G401.6 (cell line): ENCODE data around the gene BSCL2.
"Not testable (repeated sequence)": the region's sequence is repeated elsewhere in the genome, so short reads cannot be mapped to it uniquely, and the experiment has no call there.

Experiments used
- FAIRE-seq: peaks from 2 replicates; lab custom pipeline; 2012; peaks lifted over from hg19 to GRCh38; lab: Jason Lieb, UNC

The BSCL2 gene

DNA sequence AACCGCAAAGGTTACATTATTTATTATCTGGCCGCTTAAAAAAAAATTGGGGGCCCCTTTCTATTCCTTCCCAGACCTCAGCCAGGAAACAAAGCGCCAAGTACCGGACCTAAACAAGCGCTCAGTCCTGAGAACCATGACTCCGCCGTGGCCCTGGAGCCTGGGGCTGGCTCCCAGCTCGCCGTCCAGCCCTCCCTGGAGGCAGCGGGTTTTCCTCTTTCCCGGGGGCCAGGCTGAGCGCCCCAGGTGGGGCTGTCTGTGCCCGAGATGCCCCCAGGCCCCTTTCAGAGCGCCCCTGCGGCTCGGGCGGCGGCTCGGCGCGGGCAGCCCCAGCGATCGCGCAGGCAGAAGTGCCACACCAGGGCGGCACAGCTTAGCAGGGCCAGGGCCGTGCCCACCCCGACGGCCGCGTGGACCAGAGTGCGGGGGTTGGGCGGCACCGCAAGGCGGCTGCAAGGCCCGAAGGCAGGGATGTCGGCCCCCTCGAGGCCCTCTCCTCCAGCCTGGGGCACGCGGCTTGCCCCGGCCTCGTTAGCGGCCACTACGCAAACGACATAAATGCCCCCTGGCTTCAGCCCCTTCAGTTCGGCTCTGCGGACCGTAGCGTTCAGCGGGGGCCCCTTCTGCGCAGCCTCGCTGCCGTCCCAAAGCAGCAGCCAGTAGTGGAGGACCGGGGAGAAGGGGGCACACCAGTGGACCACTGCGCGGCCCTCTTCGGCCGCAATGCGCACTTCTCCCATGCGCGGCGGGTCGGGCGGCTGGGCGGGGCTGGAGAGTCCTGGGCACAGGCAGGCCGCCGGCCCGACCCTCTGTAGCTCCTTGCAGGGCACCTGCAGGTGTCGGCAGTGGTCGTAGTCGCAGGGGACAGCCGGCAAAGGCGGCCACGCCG lies 19.5 kb downstream of the BSCL2 start:
- FAIRE-seq, result no peak

DNA sequence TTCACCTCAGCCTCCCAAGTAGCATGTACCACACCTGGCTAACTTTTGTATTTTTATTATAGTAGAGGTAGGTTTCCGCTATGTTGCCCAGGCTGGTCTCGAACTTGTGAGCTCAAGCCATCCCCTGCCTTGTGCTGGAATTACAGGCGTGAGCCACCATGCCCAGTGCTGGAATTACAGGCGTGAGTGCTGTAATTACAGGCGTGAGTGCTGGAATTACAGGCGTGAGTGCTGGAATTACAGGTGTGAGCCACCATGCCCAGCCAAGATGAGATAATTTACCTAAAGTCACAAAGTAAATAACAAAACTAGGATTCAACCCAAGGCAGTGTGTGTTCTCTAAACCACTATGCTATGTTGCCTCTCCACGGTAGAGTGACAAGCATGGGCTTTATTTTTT lies 24.7 kb downstream of the BSCL2 start:
- no peak for FAIRE-seq

DNA sequence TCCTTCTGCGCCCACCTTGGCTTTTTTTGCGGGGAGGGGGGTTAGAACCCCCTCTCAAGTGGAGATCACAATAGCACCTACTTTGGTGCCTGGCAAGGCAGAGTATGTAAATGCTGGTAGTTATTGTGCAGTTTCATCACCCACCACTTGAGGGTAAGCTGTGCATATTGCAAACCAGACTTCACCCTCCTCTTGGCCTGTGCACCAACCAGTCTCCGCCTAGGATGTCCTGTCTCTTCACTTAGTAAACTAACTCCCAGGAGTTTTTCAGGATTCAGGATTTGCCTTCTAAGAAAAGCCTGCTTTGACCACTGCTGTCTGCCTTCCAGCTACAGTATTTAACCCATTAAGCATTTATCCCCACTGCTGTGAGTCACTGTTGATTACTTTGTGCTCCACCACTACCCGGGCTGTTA lies 26.4 kb downstream of the BSCL2 start:
- peak; percentile 81 for FAIRE-seq

DNA sequence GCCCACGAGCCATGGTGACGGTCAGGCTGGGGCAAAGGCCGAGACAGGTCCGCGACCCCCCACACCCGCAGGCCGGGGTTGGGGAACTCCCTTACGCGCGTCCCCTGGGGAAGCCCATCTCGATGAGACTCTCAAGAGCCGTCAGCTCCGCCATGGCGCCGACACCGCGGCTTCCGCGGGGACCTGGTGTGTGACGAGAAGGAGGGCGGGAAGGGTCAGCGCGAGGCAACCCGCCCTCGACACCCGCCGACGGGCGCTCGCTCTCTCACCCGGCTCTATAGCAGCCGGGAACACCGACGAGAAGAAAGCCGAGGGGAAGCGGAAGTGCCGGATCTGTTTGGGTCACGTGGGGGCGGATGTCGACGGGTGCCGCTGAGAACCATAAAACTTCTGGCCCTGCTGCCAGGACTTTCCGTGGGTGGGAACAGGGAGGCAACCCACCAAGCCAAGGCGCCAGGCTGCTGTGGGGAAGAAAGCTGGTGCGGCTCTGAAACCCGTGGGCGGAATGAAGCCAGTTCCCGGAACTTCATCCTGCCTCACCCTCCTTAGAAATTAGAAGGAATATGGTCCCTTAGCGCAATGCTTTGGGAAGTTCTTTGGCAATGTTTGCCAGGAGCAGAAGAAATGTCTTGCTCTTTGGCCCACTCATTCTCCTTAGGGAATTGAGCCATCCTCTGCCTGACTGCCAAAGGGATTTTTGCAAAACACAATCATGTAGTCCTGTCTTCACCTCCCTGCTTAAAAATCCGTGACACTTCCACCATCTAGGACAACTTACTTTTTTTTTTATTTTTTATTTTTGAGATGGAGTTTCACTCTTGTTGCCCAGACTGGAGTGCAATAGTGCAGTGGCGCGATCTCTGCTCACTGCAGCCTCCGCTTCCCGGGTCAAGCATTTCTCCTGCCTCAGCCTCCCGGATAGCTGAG lies 28.2 kb downstream of the BSCL2 start, which contains the start of gene UBXN1:
UBXN1 (minus strand) TSS at position 304 of the 927 bp plus-strand sequence; CDS start at position 154, 150 bp downstream.
- no peak for FAIRE-seq

DNA sequence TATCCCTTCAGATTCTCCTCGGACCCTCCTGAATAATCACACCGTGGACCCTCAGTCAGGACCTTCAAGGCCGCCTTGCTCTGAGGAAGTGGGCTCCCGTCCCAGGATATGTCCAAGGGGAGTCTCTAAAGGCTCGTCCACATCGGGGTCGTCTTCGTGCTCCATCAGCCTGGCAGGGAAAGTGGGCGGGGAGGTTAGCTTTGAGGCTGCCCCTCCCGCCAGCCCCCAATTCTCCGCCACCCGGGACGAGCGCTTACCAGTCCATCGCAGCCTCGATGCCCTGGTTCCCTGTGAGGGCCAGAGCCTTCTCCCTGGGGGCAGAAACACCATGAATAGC lies 28.8 kb downstream of the BSCL2 start:
- no peak for FAIRE-seq

DNA sequence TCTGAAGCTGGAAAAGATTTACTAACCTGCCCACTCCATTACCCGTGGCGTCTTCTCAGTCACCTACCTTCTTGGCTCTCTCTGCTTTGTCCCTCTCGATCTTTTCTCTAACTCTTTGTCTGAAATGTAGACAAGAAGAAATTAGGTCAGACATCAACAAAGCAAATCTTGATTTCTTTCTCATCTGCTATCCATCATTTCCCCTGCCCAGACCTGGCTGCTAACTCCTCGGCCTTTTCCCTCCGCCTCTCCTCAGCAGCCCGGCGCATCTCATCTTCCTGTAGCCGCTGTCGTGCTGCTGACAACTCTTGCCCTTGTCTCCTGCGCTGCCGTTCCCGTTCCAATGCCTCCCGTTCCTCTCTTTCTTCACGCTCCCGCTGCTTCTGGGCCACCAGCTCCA lies 29.5 kb downstream of the BSCL2 start:
- FAIRE-seq, result no peak

DNA sequence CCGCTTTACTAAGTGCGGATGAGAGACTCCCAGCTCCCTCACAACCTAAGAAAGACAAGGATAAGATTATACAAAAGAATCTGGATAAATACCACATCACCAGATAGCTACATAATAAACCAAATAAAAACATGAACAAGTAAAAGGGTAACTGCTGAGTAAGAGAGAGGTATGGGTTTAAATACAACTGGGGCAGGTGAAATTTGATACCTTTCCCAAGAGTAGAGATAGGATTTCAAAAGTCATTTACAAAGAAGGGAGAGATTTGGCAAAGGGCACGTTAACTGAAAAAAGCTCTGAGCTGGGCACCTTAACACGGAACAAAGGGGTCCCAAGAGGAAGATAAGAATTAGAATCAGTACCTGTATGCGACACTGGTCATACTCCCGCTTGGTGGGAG lies 30.1 kb downstream of the BSCL2 start:
- FAIRE-seq, result no peak

DNA sequence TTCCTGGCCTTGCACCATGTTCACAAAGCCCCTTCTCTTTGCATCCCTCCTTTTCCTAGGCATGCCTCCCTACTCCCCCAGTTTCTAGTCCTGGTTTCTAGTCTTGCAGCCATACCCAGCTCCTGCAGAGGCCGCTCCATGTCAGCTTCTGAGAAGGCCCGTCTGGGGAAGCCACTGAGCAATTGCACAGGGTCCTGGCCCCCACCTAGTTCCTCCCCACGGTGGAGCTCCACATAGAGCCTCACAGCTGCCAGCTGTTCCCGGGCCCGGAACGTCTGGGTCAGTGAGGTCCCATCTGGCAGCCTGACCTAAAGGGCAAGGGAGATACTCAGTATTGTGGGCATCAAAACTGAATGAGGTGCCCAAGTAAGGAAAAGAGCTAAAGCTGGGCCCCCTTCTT lies 30.5 kb downstream of the BSCL2 start:
- FAIRE-seq, result no peak

DNA sequence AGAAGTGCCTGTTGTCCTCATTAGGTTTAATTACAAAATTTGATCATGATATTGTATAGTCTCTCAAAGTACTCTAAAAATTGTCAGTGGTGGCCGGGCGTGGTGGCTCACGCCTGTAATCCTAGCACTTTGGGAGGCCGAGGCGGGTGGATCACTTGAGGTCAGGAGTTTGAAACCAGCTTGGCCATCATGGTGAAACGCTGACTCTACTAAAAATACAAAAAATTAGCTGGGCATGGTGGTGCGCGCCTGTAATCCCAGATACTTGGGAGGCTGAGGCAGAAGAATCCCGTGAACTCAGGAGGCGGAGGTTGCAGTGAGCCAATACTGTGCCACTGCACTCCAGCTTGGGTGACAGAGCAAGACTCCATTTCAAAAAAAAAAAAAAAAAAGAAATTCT lies 31.8 kb downstream of the BSCL2 start:
- not testable (repeated sequence) for FAIRE-seq

DNA sequence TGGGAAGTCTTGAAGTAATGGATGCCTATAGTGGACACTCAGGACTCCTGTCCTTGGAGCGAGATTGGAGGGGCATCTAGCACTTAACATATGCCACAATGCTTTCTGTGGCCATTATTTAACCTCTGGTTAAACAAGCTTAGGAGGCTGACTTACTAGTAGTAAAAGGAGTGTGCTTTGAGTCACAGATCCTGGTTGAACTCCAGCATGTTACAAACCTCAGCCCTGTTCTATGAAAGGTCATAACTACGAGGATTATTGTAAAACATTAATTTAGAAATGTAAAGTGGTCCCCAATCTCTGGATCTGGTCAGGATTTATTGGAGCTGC lies 34.1 kb downstream of the BSCL2 start:
- no peak for FAIRE-seq

DNA sequence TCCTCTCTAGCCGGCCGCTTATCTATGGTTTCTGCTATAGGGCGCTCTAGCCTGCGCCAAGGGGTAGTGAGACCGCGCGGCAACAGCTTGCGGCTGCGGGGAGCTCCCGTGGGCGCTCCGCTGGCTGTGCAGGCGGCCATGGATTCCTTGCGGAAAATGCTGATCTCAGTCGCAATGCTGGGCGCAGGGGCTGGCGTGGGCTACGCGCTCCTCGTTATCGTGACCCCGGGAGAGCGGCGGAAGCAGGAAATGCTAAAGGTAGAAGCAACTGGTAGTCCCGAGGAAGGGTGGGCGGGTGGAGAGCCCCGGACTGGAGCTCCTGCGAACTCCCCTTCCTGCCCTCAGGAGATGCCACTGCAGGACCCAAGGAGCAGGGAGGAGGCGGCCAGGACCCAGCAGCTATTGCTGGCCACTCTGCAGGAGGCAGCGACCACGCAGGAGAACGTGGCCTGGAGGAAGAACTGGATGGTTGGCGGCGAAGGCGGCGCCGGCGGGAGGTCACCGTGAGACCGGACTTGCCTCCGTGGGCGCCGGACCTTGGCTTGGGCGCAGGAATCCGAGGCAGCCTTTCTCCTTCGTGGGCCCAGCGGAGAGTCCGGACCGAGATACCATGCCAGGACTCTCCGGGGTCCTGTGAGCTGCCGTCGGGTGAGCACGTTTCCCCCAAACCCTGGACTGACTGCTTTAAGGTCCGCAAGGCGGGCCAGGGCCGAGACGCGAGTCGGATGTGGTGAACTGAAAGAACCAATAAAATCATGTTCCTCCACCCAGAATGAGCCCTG lies 35.4 kb downstream of the BSCL2 start, which contains the start of the genes LBHD1 and UQCC3:
LBHD1 (minus strand) TSS at position 660 of the 782 bp plus-strand sequence. CDS start 2,236 bp downstream, outside the sequence.
UQCC3 (plus strand) TSS at position 66 of the 782 bp plus-strand sequence; CDS start at position 139, 73 bp downstream.
- no peak for FAIRE-seq

DNA sequence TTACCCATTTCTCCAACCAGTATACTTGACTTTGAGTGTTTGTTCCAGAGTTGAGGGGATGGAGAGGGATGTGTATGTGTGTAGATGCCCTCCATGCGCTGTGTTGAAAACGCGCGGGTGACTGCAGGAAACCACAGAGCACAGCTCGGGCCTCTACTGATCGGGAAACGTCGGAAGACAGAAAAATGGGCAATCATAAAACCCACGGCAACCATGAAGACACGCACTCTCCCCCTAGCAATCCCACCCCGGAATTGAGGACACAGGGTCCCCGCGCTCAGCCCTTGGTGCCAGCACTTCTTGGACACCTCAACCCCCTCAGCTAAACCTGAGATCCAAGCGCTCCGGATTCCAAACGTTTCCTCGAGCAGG lies 36.0 kb downstream of the BSCL2 start:
- FAIRE-seq, result no peak

DNA sequence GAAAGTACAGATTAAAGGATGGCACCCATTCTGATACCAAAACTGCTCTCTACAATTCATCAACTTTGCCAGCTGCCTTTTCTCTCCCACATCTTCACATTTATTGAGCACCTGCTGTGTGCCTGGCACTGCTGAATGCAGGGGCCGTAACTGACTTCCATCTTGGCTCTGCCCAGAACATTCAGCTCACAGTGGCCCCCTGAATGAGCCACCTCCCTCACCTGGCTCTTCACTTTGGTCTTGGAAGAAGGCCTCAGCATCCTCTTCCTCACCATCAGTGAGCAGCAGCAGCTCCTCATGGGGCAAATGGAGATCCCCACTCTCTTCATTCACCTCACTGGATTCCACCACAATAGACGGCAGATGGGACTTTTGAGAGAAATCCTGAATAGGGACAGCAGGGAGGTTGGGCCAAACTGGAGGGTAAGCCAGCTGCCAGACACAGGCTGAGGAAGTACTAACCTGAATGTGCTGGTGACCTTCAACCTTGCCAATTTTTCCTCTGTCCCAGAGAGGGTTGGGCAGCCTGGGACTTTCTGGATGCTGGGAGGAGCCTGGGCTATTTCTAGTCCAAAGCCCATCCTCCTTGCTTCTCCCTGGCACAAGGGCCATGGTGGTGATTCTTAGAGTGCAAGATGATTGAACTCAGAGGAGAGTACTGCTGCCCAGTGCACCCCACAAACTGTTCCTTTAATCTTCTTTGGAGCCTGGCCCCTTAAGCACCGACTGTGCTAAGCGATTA lies 37.6 kb downstream of the BSCL2 start:
- no peak for FAIRE-seq

DNA sequence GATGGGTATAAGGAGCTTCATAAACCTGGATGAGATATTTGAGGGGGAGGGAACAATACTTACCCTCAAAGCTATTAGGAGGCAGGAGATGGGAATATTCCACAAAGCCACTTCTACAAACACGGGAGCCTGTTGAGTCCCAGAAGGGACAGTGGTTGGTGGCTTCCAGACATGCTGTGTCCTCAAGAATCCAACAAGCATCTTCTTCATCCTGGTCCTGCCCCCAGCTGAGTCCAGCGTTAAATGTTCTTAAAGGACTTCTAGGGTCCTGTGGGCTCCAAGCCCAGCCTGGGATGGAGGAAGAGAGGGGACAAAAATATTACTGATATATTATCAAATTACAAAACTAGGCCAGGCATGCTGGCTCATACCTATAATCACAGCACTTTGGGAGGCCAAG lies 39.8 kb downstream of the BSCL2 start:
- no peak for FAIRE-seq

DNA sequence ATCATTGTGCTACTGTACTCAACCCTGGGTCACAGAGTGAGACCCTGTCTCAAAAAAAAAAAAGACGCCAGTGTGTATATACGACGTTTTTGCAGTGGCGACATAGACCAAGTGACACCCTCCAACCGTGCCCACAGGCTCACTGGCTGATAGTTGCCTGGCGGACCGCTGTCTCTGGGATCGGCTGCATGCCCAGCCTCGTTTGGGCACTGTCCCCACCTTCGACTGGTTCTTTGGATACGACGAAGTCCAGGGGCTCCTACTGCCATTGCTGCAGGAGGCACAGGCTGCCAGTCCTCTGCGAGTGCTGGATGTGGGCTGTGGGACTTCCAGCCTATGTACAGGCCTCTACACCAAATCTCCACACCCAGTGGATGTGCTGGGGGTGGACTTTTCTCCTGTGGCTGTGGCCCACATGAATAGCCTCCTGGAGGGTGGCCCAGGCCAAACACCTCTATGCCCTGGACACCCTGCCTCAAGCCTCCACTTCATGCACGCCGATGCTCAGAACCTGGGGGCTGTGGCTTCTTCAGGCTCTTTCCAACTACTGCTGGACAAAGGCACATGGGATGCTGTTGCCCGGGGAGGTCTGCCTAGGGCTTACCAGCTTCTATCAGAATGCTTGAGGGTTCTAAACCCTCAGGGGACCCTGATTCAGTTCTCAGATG lies 40.8 kb downstream of the BSCL2 start:
- FAIRE-seq, result no peak

DNA sequence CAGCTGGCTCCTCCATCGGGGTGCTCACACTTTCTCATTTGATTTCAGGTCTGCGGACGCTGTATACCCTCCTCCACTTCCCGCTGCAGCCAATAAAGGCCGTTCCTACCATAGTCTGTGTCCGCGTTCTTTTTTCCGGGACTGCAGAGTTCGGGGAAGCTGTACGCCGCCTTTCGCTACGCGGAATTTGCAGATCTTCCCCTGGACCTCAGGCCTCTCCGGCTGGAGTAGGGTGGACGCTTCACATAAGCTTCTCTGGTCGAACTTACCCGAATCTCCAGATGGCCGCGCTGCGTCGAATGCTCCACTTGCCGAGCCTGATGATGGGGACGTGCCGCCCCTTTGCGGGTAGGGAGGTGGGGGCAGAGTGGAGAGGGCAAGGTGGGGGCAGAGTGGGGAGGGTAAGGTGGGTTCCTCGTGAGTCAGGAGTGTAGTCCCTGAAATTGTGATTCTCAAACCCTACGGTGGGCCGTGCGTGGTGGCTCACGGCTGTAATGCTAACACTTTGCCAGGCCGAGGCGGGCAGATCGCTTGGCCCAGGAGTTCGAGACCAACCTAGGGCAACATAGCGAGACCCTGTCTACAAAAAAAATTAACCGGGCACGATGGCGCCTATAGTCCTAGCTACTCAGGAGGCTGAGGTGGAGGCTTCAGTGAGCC lies 41.5 kb downstream of the BSCL2 start:
- FAIRE-seq, result no peak

DNA sequence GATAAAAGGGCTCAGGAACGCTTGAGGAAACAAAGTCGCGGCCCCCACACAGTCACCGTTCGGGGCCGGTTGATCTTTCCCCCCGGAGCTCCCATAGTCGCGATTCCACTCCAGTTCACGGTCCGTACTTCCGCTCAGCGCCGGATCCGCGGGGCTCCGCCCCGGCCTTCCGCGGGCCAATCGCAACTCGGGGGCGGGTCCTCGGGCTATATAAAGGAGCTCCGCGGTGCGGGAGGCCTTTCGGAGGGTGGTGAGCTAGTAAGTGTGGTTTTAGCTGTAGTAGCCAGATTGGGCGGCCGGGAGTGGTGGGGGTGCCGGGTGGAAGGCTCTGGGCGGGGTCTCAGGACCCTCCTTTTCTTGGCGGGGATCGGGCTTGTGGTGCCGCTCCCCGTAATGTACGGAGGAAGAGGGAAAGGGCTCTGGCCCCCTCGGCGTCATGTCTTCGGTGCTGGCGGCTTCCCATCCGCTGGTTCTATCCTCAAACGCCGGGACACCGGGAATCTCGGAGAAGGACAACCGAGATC lies 42.1 kb downstream of the BSCL2 start, which contains the start of the genes C11orf98 and CSKMT:
C11orf98 (minus strand) TSS at position 136 of the 524 bp plus-strand sequence; CDS start at position 95, 41 bp downstream.
CSKMT (plus strand) TSS at position 238 of the 524 bp plus-strand sequence. CDS start 568 bp downstream, outside the sequence.
- FAIRE-seq, result peak; percentile 82

DNA sequence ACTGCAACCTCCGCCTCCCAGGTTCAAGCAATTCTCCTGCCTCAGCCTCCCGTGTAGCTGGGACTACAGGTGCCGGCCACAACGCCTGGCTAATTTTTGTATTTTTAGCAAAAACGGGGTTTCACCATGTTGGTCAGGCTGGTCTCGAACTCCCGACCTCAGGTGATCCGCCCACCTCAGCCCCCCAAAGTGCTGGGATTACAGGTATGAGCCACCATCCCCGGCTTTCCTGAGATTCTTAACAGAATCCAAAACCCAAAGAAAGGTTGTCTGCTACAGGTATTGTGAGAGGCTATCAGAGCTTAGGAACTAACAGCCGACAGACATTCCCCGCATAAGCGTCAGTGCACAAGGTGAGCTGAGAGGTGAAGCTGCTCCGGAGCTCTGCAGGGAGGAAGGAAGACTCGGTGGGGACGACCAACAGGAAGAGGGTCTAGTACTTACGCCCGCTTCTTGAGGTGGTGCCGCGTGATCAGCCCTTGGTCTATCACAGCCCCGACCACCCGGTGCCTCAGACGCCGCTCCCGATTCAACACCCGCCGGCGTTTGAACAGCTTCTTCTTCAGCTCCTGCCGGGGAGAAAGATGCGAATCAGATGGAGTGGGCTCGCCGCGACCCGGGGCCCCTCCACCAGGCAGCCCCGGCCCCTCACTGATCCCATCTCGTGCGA lies 42.7 kb downstream of the BSCL2 start:
- FAIRE-seq, result no peak

DNA sequence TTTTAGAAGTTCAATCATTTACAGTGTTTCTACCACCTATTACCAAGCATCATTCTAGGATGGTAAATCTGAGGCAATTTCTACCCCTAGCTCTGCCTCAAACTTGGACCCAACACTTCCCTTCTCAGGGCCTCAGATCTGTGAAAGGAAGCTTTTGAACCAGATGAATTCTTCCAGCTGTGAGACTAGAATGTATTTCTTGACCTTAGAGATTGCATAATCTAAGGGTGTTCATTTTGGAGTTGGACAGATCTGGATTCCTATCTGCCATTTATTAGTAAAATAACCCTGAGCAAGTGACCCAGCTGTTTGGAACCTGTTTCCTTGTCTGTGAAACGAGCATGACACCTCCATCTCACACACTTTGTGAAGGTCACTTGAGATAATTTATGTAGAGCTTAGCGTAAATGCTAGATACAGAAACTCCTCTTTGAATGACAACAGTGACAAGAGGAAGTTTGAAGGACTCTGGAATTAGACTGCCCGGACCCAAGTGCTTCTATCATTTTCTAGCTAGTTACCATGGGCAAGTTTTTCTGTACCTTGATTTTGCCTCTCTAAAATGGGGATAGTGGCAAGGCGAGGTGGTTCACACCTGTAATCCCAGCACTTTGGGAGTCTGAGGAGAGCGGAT lies 50.3 kb downstream of the BSCL2 start:
- no peak for FAIRE-seq
